ENCODE data around the gene DYNC2LI1.

Gene DYNC2LI1

DNA sequence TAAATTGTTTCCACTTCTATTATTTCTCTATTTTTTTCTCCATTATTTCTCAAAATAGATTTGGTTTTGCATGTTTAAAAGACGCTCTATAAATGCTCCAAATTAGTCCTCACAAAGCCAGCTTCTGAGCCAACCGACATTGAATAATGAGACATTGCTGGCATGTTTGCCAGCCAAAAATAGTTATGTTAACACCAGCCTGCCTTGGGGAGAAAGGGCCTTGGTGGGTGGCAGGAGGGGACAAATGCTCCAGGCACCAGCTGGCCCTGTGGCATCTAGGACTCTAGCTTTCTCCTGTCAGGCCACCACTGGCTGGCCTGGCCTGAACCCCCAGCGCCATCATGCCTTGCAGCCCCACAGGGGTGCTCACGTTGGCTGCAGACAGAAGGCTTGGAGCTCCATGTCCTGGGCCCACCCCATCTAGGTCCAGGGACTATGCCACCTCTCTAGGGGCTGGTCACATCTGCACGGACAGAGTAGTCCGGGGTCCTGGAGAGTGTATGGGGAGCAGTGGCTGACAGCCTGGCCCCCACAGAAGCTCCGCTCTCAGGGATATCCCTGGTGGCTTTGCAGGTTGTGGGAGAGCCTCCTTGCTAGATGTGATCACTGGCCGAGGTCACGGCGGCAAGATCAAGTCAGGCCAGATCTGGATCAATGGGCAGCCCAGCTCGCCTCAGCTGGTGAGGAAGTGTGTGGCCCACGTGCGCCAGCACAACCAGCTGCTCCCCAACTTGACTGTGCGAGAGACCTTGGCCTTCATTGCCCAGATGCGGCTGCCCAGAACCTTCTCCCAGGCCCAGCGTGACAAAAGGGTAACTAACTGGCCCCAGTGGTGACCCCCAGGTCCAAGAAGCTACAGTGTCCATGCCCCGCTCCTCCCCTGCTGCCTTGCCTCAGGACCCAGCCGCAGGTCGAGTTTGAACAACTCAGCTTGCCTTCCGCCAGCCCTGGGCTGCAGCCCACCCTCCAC, 77.5 kb downstream of the DYNC2LI1 start:
- DNase-seq: no peak

DNA sequence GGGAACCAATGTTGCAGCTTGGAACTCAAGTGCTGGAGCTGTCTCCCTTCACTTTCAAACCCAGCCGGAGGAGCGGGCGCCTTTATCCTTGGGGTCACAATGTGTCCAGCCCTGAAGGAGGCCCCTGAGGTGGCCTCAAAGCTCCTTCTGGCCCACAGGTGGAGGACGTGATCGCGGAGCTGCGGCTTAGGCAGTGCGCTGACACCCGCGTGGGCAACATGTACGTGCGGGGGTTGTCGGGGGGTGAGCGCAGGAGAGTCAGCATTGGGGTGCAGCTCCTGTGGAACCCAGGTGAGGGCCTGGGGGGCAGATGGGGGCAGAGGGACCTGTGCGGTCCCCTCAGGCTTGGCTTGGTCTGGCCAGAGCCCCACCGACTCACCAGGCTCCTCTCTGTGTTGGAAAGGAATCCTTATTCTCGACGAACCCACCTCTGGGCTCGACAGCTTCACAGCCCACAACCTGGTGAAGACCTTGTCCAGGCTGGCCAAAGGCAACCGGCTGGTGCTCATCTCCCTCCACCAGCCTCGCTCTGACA, 78.4 kb downstream of the DYNC2LI1 start:
- no peak for DNase-seq

DNA sequence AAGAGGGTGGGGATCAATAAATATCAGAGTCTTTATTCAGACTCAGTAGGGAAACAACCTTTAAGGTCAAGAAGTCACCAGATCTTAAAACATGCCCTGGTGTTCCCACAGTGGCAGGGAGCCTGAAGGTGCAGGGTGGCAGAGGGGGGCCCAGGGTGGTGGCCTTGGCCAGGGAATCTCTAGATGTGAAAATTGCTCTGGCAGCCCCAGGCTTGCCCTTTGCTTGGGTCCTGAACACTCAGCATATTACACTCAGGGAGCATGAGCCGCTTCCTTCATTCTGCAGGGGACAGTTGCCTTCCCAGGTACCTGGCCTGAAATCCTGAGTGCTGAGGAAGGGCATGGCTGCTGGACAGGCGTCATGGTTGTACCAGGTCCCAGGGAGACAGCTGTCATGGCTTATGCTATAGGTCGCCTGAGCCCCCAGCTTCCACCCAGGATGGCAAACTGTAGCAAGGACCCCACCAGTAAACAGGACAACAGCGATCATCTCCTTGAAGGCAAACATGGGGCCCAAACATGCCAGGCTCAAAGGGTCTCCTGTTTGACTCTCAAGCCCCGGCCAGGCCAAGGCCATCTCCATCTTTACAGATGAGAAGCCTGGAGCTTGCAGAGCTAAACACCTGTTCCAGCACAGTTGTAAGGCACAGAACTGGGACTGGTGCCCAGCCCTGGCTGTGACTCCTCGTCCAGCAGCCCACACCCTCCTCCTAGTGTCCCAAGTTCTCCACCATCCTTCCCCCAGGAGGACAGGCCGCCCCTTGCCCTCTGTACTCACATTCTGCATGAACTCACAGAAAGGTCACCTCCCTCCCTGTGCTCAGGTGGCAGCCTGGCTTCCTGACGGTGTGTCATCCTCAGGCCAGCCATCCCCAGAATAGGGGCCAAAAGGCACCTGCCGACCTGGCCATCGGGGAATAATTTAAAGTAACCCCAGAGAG, 79.6 kb downstream of the DYNC2LI1 start:
- DNase-seq: no peak

DNA sequence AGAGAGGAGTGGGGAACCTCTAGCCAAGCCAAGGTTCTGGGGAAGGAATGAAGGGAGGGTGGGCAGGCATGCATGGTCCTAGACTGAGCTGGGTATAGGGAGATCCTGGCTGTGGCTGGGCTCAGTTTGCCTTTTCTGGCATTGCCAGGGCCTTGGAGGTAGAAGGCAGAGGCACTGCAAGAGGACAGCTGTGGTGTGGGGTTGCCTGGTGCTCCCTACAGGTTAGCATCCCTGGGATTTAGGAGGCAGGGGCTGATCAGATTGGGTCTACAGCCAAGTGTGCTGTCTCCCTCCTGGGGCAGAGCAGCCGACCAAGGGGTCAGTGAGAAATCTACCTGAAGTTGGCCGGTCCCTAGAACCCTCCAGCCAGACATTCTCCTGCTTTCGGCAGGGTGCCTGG, 80.8 kb downstream of the DYNC2LI1 start:
- no peak for DNase-seq

DNA sequence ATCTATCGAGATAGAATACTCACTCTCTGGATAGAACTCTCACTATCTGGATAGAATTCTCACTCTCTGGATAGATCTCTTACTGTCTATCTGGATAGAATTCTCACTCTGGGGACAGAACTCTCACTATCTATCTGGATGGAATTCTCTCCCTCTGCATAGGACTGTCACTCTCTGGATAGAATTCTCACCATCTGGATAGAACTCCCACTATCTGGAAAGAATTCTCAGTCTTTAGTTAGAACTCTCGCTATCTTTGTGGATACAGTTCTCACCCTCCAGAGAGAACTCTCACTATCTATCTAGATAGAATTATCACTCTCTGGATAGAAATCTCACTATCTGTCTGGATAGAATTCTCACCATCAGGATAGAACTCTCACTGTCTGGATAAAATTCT, 81.5 kb downstream of the DYNC2LI1 start:
- DNase-seq: no peak

Measured in stimulated activated CD4-positive, alpha-beta T cell treated with anti-CD3 and anti-CD28 coated beads, Interleukin-12 subunit alpha, Interleukin-12 subunit beta, amount 100 ng/mL, for 4 hours (primary cell).